Pulmonary artery endothelial cell (primary cell): Measurements from ENCODE around the gene SMIM35. TPM values are rescaled to one million over a fixed set of nuclear protein-coding genes. Genes with fewer than 3 reads are reported as not detected.

Experiments
- DNase-seq: peaks from one replicate; pipeline ENCODE4 v3.0.0-alpha.2; 2011; ENCODE audit warnings: low read depth, low spot score
- total RNA-seq: library from RNA; depleted of rRNA; stranded (reverse); fragments of >200 nt; gene quantifications from 2 replicates; pipeline ENCODE4 v1.2.3, GENCODE V29; 2014

SMIM35 gene
- total RNA-seq, 1 donor from 2014 or later = not detected

GRCh38 chr11:118005224-118006152, 81.3 kb downstream of the SMIM35 start:
- no peak for DNase-seq

- no peak for DNase-seq
These were observed 82.1 kb downstream of the SMIM35 start for GRCh38 chr11:118004543-118005223.

- DNase-seq = no peak
These were observed 83.3 kb downstream of the SMIM35 start for GRCh38 chr11:118003456-118003855.

- DNase-seq = no peak
These were observed 84.0 kb downstream of the SMIM35 start for GRCh38 chr11:118002541-118003423.

GRCh38 chr11:118002010-118002540, 84.7 kb downstream of the SMIM35 start:
- no peak for DNase-seq

- no peak for DNase-seq
These were observed 85.2 kb downstream of the SMIM35 start for GRCh38 chr11:118001494-118001971.

GRCh38 chr11:118000850-118001228, 85.9 kb downstream of the SMIM35 start:
- DNase-seq = no peak

GRCh38 chr11:118000067-118000849, 86.5 kb downstream of the SMIM35 start:
- DNase-seq = no peak

GRCh38 chr11:117999354-117999993, 87.3 kb downstream of the SMIM35 start:
- DNase-seq = no peak

GRCh38 chr11:117998664-117999353, 88.0 kb downstream of the SMIM35 start:
- no peak for DNase-seq

GRCh38 chr11:117997823-117998579, 88.8 kb downstream of the SMIM35 start:
- DNase-seq = no peak

GRCh38 chr11:117997406-117997805, 89.4 kb downstream of the SMIM35 start:
- no peak for DNase-seq

GRCh38 chr11:117996058-117996457, 90.7 kb downstream of the SMIM35 start:
- DNase-seq = no peak

- DNase-seq = no peak
These were observed 91.3 kb downstream of the SMIM35 start for GRCh38 chr11:117995472-117995871.

- DNase-seq = no peak
These were observed 92.6 kb downstream of the SMIM35 start for GRCh38 chr11:117993988-117994745.

- DNase-seq = no peak
These were observed 94.1 kb downstream of the SMIM35 start for GRCh38 chr11:117992620-117993019.

- no peak for DNase-seq
These were observed 94.6 kb downstream of the SMIM35 start for GRCh38 chr11:117992136-117992535.
